ENCODE data around the gene CFAP107. TPM values are rescaled to one million over a fixed set of nuclear protein-coding genes. Genes with fewer than 3 reads are reported as not detected.

CFAP107 gene
- total and polyA plus RNA-seq, 2 of the 13 experiments (the other 11 are each of a cell fraction or from before 2014, with no cell fraction given): not detected

- TF ChIP-seq RERE (CRISPR knock-in tag; IDR thresholded peaks at IDR 0.05; ENCODE audit: low read depth) (no peak), RBM39 (IDR thresholded peaks at IDR 0.05; ENCODE audit: low read depth, low read length, poor library complexity, severe bottlenecking) (no peak), ZNF747 (CRISPR knock-in tag; IDR thresholded peaks at IDR 0.05; ENCODE audit: borderline replicate concordance) (no peak), HOXA9 (CRISPR knock-in tag; IDR thresholded peaks at IDR 0.05; ENCODE audit: borderline replicate concordance) (no peak), ATF7 (IDR thresholded peaks at IDR 0.05) (no peak), ATF7 (CRISPR knock-in tag; IDR thresholded peaks at IDR 0.05) (no peak), ZNF790 (CRISPR knock-in tag; IDR thresholded peaks at IDR 0.05; ENCODE audit: borderline replicate concordance) (no peak), HIVEP1 (CRISPR knock-in tag; IDR thresholded peaks at IDR 0.05) (no peak), MLXIP (CRISPR knock-in tag; IDR thresholded peaks at IDR 0.05; ENCODE audit: borderline replicate concordance) (no peak), ZNF737 (CRISPR knock-in tag; IDR thresholded peaks at IDR 0.05; ENCODE audit: borderline replicate concordance) (no peak)
Measured at GRCh38 chr1:12769031-12769430, 23.0 kb downstream of the CFAP107 start (continued).
